ENCODE results near the gene CYP2R1. TPM values are rescaled to one million over a fixed set of nuclear protein-coding genes. Genes with fewer than 3 reads are reported as not detected.

CYP2R1 gene
- total RNA-seq, 2 experiments from 2014 or later: 14.4 to 18.8 TPM

DNA sequence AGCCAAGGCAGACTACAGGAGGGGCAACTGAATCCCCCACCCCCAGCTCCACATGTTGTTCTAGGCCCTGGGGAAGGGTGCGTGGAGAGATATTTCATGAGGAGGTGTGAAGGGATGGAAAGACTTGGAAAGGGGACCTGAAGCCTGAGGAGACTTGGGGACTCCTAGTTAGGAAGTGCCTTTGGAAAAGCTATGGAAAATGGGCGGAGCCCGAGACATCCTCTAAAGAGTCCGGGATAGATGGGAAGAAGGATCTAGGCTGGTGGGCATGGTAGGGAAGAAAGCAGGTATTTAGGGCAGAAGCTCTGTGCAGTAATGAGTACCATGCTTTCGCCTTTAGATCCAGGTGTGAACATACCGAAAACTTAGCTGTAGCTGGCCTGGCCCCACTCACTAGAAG lies 15.0 kb upstream of the CYP2R1 start:
- H3K9me3 Mint-ChIP-seq (ENCODE audit: insufficient read depth): no peaks in the 10 kb centered on the region
- peak overlapping the region; percentile 2 for H3K27ac Mint-ChIP-seq

DNA sequence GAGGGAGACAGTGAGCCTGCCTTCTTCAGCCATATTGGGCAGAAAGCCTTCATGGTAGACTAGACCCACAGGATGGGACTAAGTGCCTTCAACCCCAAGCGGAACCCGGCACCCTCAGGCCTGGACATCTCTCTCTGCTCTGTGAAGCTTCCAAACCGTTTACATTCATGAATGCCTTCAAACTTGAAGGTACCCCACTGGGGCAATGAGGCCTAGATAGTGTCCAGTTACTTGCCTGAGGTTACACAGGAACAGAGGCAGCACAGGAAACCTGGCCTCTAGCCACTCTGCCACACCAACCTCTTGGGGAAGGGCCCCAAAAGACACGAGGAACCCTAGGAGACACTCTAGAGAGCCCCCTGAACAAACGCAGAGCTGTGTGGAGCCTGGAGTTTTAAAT lies 14.5 kb upstream of the CYP2R1 start:
- Mint-ChIP-seq H3K4me3 (peak overlapping the region; percentile 95), H3K9me3 (ENCODE audit: insufficient read depth) (no peaks in the 10 kb centered on the region), H3K4me1 (ENCODE audit: low read depth) (peaks cover 54% of the 10 kb centered on the region), H3K27ac (peak overlapping the region; percentile 94), H3K27me3 (ENCODE audit: low read depth) (no peaks in the 10 kb centered on the region), H3K36me3 (ENCODE audit: low read depth) (peaks cover 7% of the 10 kb centered on the region)
- CTCF ChIA-PET: interaction anchor here (0.6 to 7.5 kb wide), 59 partner anchors 8 to 1134 kb away, joined by 3 to 196 read pairs (median 6); partner anchors contain the start of genes CALCA, CALCB, COPB1 and CYP2R1
- POLR2A ChIA-PET: interaction anchor here (1.0 to 2.0 kb wide), 6 partner anchors 11 to 406 kb away, joined by 3 to 9 read pairs (median 4); partner anchors contain the start of genes COPB1, CYP2R1 and PSMA1
- no peak for ATAC-seq
- DNase-seq: no peak

More for the DNA sequence above, 15.0 kb upstream of the CYP2R1 start:
- H3K4me1 Mint-ChIP-seq (ENCODE audit: low read depth): peaks cover 54% of the 10 kb centered on the region
- no peaks in the 10 kb centered on the region for H3K27me3 Mint-ChIP-seq (ENCODE audit: low read depth)
- ChIA-PET POLR2A (interaction anchor here (0.6 to 2.0 kb wide), 5 partner anchors 15 to 407 kb away, joined by 3 to 9 read pairs (median 5); partner anchors contain the start of genes COPB1, CYP2R1 and PSMA1), CTCF (interaction anchor here (0.6 to 7.5 kb wide), 77 partner anchors 9 to 1134 kb away, joined by 3 to 196 read pairs (median 6); partner anchors contain the start of genes CALCA, CALCB, COPB1 and CYP2R1)
- H3K36me3 Mint-ChIP-seq (ENCODE audit: low read depth): peaks cover 7% of the 10 kb centered on the region
- ATAC-seq: no peak
- no peak overlapping the region for H3K4me3 Mint-ChIP-seq
- no peak for DNase-seq

DNA sequence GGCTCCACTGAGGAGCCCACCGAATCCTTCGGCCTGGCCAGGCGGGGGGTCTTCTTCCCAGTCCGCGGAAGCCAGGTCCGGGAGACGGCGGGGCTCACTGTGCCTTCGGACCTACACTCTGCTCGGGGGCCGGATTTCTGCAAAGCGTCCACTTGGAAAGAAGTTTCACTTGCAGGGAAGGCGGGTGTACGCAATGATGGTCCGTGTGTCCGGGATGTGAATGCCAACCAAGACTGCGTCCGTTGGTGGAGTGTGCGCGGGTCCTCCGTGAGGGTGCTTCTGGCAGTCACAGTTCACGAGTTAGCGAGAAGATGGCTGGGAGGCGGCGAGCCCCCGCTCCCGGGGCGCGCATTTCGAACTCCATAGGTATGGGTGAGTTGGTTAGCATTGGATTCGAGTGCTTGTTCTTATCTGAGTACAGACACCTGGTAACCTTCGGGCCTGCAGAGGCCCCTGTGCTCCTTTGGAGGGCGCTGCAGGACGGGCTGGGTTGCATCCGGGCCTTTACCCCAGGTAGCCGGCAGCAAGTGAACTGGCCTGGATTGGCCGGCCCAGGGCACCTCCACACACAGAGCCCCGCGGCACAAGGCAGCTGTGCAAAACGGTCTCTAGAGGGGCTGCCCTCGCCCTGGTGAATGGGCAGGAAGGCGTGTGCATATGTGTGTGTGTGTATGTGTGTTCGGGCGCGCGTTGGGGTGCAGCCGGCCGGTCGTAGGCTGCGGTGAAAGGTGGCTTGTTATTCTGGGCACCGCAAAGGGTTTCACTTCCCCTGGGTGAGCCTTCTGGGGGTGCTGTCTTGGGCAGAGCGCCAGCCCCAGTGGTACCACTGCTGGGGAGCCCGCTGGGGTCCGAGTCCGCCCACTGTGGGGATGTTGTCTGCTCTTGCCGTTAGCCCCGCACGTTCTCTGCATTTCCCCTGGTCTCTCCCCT lies 13.3 kb upstream of the CYP2R1 start:
- Mint-ChIP-seq H3K27me3 (ENCODE audit: low read depth) (no peaks in the 10 kb centered on the region), H3K4me1 (ENCODE audit: low read depth) (peaks cover 54% of the 10 kb centered on the region)
- POLR2A ChIA-PET: interaction anchor here (1.0 to 2.0 kb wide), 3 partner anchors 10 to 265 kb away, joined by 3 to 9 read pairs (median 3); partner anchors contain the start of gene CYP2R1

DNA sequence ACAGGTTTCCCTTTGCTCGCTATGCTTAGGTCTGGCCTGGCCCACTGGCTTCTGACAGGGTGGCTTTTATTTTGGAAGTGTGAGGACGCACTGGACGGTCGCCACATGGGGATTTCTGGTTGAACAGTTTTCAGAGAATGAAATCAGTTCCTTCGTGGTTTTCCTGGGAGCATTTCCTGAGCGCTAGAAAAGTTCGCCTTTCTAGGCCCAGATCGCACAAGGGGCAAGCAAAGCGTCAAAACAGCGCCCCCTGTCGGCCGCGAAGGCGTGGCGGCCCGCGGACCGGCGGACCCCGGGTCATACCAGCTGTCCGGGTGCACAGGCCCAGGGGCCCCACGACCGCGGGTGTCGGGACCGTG lies 12.7 kb upstream of the CYP2R1 start:
- CTCF ChIA-PET: interaction anchor here (0.7 to 5.8 kb wide), 18 partner anchors 10 to 404 kb away, joined by 3 to 125 read pairs (median 3); partner anchors contain the start of genes CYP2R1 and PSMA1
- Mint-ChIP-seq H3K27ac (peak overlapping the region; percentile 94), H3K27me3 (ENCODE audit: low read depth) (no peaks in the 10 kb centered on the region), H3K4me3 (peak overlapping the region; percentile 95), H3K9me3 (ENCODE audit: insufficient read depth) (no peaks in the 10 kb centered on the region), H3K36me3 (ENCODE audit: low read depth) (peaks cover 7% of the 10 kb centered on the region), H3K4me1 (ENCODE audit: low read depth) (peaks cover 54% of the 10 kb centered on the region)
- DNase-seq (peak; percentile 89), ATAC-seq (peak; percentile 67)
- POLR2A ChIA-PET: interaction anchor here (1.4 kb wide), 1 partner anchor 13 kb away, joined by 10 read pairs; the partner anchor contains the start of gene CYP2R1

More for the DNA sequence above, 13.3 kb upstream of the CYP2R1 start:
- CTCF ChIA-PET: interaction anchor here (1.0 to 7.5 kb wide), 27 partner anchors 10 to 980 kb away, joined by 3 to 196 read pairs (median 14); partner anchors contain the start of genes CALCA, CALCB, CYP2R1 and PSMA1
- peak overlapping the region; percentile 95 for H3K4me3 Mint-ChIP-seq
- peaks cover 7% of the 10 kb centered on the region for H3K36me3 Mint-ChIP-seq (ENCODE audit: low read depth)
- H3K9me3 Mint-ChIP-seq (ENCODE audit: insufficient read depth): no peaks in the 10 kb centered on the region
- peak; percentile 68 for ATAC-seq
- peak; percentile 87 for DNase-seq
- H3K27ac Mint-ChIP-seq: peak overlapping the region; percentile 94

DNA sequence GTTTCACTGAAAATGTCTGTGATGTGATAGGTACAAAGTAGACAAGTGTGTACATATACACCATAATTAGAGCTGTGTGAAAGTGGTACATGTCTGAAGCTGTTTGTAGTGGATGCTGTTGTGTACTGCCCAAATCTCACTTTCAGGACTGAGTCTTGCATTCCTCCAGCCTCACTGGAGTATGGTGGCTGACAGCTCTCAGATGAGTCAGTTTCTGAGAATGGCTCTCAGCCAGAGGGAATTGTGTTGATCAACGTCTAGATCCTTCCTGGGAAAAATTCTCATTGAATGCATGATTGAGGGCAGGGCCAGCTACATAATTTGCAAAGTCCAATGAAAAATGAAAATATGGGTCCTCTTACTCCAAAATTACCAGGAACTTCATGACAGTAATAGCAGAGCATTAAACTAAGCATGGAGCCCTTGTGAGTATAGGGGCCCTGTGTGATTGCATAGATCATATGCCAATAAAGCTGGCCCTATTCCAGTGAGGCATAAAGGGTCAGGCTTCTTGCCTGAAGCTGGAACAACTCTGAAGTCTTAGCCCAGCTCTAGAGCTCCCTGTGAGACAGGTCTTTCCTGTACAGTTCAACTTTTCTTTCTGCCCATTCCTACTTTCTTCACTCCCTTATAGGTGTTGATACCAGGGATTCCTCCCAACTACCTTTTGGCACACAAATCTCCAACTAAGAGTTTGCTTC lies 10.8 kb upstream of the CYP2R1 start:
- POLR2A ChIA-PET: interaction anchor here (0.8 kb wide), 1 partner anchor 11 kb away, joined by 3 read pairs; no protein-coding TSS in a partner anchor
- no peak for ATAC-seq
- DNase-seq: no peak
- H3K27me3 Mint-ChIP-seq (ENCODE audit: low read depth): no peaks in the 10 kb centered on the region
- CTCF ChIA-PET: interaction anchor here (0.8 to 1.4 kb wide), 5 partner anchors 9 to 305 kb away, joined by 3 to 9 read pairs (median 5); partner anchors contain the start of gene CYP2R1
- no peak overlapping the region for H3K27ac Mint-ChIP-seq
- H3K4me3 Mint-ChIP-seq: no peak overlapping the region
- peaks cover 43% of the 10 kb centered on the region for H3K4me1 Mint-ChIP-seq (ENCODE audit: low read depth)
- no peaks in the 10 kb centered on the region for H3K9me3 Mint-ChIP-seq (ENCODE audit: insufficient read depth)
- H3K36me3 Mint-ChIP-seq (ENCODE audit: low read depth): peaks cover 4% of the 10 kb centered on the region

DNA sequence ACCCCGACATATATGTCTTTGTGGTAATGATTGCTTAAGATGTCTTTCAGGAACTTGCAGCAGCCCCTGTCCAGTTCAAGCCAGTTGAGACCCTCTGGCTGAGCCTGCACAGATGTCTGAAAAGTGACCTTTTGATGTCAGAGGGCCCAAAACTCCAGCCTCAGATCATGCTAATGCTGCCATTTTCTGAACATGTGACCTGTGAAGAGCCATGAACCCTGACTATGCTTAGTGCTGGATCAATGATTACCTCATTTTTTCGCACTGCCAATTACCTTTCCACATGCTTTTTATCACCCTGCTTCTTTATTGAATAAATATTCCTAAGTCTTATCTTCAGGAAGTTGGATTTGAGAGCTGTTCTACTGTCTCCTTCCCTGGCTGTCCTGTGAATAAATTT lies 6.9 kb upstream of the CYP2R1 start:
- CTCF ChIA-PET: interaction anchor here (0.9 to 2.4 kb wide), 2 partner anchors 8 to 9 kb away, joined by 3 to 19 read pairs; no protein-coding TSS in a partner anchor

DNA sequence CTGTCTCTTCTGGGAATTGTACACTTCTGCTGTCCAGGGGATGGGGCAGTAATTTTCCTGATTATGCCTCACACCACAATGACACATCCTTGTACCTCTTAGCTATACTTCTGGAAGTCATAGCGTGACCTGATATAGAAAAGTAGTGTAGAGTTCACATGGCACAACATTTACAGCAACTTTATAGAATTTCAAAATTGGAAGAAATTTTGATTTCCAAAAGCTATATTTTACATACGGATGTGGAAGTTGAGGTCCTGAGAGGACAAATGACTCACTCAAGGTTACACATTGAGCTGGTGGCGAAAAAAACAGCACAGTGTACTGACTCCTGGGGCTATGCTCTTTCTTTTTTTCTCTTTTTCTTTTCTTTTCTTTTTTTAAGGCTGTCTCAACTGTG lies 6.3 kb upstream of the CYP2R1 start:
- Mint-ChIP-seq H3K9me3 (ENCODE audit: insufficient read depth) (no peaks in the 10 kb centered on the region), H3K4me3 (no peak overlapping the region), H3K4me1 (ENCODE audit: low read depth) (peaks cover 23% of the 10 kb centered on the region), H3K36me3 (ENCODE audit: low read depth) (no peaks in the 10 kb centered on the region), H3K27me3 (ENCODE audit: low read depth) (no peaks in the 10 kb centered on the region), H3K27ac (no peak overlapping the region)
- DNase-seq (no peak), ATAC-seq (no peak)
- CTCF ChIA-PET: interaction anchor here (0.9 to 2.4 kb wide), 2 partner anchors 9 to 10 kb away, joined by 3 to 19 read pairs; no protein-coding TSS in a partner anchor
- POLR2A ChIA-PET: no interaction called here

More for the DNA sequence above, 6.9 kb upstream of the CYP2R1 start:
- POLR2A ChIA-PET: no interaction called here
- H3K27me3 Mint-ChIP-seq (ENCODE audit: low read depth): no peaks in the 10 kb centered on the region
- H3K4me1 Mint-ChIP-seq (ENCODE audit: low read depth): peaks cover 27% of the 10 kb centered on the region
- H3K9me3 Mint-ChIP-seq (ENCODE audit: insufficient read depth): no peaks in the 10 kb centered on the region
- ATAC-seq (no peak), DNase-seq (no peak)
- H3K36me3 Mint-ChIP-seq (ENCODE audit: low read depth): no peaks in the 10 kb centered on the region
- no peak overlapping the region for H3K4me3 Mint-ChIP-seq
- H3K27ac Mint-ChIP-seq: no peak overlapping the region

DNA sequence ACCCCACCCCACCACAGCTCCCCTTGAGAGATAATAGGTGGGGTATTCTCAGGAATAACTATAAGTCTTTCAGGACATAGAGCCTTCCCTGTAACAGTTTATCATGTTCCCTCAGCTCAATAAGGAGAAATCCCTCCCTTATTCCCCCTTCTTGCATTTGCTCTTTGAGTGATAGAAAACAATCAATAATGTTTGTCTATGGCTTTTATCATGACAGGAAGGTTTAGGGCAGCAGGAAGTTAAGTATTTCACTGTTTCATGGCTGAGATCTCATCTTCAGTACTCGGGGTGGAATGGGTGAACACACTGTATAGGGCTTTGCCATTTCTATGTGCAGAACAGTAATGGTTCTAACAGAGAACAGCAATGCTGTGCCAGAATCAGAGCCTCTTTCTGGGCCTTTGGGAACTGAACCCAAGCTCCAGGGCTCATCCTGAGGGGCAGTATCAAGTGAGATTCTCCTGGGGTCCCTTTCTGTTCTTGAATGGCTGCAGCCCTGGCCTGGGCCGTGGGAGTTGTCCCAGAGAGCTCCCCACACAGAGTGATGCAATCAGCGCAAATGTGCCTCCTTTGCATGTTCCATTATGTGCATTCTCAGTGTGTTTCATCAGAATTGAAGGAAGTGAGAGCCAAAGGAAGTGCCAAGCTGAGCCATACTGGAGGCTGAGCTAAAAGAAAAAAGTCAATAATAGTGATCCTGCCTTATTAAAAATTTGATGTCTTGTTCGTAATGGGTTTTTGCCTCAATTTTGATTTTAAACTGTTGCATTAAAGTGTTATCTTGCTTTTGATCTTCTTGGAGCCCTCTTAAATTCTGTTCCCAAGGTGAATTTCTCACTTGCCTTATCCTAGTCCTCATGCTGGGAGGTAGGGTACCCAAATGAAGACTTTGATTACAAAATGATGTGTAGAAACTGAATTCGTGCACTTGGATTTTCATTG lies 2.9 kb upstream of the CYP2R1 start:
- Mint-ChIP-seq H3K27ac (peak overlapping the region; percentile 73), H3K9me3 (ENCODE audit: insufficient read depth) (no peaks in the 10 kb centered on the region), H3K4me1 (ENCODE audit: low read depth) (peaks cover 37% of the 10 kb centered on the region), H3K4me3 (no peak overlapping the region), H3K36me3 (ENCODE audit: low read depth) (peaks cover 9% of the 10 kb centered on the region), H3K27me3 (ENCODE audit: low read depth) (no peaks in the 10 kb centered on the region)
- DNase-seq (no peak), ATAC-seq (no peak)
- POLR2A ChIA-PET: interaction anchor here (1.2 kb wide), 1 partner anchor 11 kb away, joined by 3 read pairs; no protein-coding TSS in a partner anchor
- CTCF ChIA-PET: interaction anchor here (0.6 to 8.0 kb wide), 5 partner anchors 9 to 447 kb away, joined by 3 to 111 read pairs (median 3); no protein-coding TSS in a partner anchor

DNA sequence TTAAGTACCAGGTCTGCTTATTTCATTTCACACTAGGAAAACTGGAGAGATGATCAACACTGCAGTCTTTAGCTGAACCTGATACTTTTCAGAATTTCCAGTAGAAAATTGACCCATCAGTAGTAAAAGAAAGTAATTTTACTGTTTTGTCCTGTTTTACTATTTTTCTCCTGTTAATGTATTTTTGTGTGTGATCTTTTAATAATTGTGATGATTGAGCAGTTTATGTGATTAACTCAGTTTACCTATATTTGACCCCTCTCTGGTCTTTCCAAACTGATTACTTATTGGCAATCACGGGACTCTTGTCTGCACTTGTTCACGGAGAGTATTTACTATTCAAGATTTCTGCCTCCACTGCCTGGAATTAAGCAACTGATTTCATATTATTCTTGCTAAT lies 546 bp upstream of the CYP2R1 start:
- CTCF ChIA-PET: interaction anchor here (0.7 to 8.0 kb wide), 9 partner anchors 10 to 605 kb away, joined by 3 to 111 read pairs (median 6); partner anchors contain the start of gene PSMA1
- ATAC-seq (no peak), DNase-seq (no peak)
- POLR2A ChIA-PET: interaction anchor here (1.6 to 2.6 kb wide), 5 partner anchors 8 to 372 kb away, joined by 5 to 20 read pairs (median 10); partner anchors contain the start of genes PDE3B and PSMA1
- no peaks in the 10 kb centered on the region for H3K27me3 Mint-ChIP-seq (ENCODE audit: low read depth)
- peaks cover 53% of the 10 kb centered on the region for H3K4me1 Mint-ChIP-seq (ENCODE audit: low read depth)
- peak overlapping the region; percentile 86 for H3K27ac Mint-ChIP-seq
- no peaks in the 10 kb centered on the region for H3K9me3 Mint-ChIP-seq (ENCODE audit: insufficient read depth)
- H3K36me3 Mint-ChIP-seq (ENCODE audit: low read depth): peaks cover 22% of the 10 kb centered on the region
- peak overlapping the region; percentile 82 for H3K4me3 Mint-ChIP-seq

All from activated CD8-positive, alpha-beta T cell treated with anti-CD3 and anti-CD28 coated beads, Interleukin-2, amount 10 ng/mL, durations not matched to agents 7 days and 5 days (primary cell).